HG03196 (cell line): ENCODE results near the gene ADIPOR2.
"Not testable (repeated sequence)": the region's sequence is repeated elsewhere in the genome, so short reads cannot be mapped to it uniquely, and the experiment has no call there.

ENCODE experiments used
- ATAC-seq: cut with Tn5 transposase; IDR thresholded peaks from one replicate; pipeline ENCODE4 v1.9.1; 2021; ENCODE audit not compliant: unreplicated experiment

ADIPOR2 gene

DNA sequence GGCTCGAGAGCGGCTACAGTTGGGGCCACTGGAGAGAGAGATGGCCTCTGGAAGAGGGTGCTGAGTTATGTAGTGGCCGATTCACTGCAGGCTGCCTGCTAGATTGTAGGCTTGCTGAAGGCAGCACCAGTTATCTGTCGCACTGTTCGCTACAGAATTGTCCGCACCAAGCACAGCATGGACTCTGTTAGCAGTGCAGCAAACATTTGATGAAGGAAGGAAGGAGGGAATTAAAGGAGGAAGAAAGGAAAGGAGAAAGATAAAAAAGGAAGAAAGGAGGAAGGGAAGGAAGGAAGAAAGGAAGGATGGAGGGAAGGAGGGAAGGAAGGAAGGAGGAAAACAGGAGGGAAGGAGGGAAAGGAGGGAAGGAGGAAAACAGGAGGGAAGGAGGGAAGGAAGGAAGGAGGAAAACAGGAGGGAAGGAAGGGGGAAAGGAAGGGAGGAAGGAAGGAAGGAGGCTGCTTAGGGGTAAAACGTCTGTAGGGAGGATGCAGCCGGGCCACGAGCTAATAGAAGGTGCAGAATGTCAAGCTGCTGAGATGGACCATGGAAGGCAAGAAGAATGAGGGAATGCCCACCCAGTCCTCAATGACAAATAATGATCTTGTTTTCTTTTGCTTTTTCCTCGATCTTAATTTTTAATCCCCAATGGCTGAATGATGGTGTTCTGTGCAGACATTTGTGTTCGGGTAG is 27.3 kb upstream of the ADIPOR2 start:
- no peak for ATAC-seq

DNA sequence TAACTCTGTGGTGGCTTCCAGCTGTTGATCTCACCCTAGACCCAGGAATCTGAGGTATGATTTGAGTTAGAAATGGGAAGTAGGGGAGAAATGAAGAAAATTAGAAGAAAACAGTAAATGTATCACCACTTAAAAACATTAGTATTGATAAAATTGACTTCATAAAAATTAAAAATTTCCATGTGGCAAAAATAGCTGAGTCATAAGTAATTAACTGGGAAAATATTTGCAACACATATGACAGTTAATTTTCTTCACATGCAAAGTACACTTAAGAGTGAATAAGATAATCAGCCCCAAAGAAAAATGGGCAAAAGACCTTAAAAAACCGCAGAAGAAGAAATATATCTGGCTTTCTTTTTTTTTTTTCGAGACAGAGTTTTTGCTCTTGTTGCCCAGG is 25.5 kb upstream of the ADIPOR2 start:
- no peak for ATAC-seq

DNA sequence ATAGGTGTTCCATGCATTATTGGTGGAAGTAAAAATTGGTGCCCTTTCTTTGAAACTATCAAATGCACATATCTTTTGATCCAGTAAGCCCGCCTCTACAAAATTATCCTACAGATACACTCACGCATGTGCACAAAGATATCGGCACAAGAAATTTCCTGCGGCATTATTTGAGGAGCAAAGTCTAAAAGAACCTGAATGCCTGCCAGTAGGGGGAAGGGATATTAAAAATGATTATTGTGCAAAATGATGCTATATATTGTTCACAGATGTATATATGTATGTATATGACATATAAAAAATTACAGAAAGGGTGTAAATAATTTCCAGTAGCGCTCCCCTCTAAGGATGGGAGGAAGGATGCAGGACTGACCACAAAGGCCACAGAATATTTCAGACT is 24.7 kb upstream of the ADIPOR2 start:
- no peak for ATAC-seq

DNA sequence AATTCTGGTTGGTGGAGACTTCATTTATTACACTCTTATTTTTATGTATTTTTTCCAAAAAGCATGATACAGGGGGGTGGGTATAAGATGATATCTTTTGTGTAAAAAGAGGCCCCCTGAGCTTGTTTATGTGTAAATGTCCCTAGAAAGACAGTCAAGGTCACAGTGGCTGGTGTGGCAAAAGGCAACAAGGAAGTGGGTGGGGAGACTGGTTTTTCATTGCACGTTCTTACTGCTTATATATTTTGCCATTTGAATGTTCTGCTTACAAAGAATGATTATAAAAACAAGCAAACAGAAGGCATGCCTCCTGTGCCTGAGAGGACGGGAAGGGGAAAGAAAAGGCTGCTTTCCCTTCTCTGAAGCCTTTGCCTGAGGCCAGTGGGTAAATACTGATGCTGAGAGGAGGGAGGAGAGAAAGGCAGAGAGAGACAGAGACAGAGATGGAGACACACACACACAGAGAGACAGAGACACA is 24.1 kb upstream of the ADIPOR2 start:
- ATAC-seq: no peak

DNA sequence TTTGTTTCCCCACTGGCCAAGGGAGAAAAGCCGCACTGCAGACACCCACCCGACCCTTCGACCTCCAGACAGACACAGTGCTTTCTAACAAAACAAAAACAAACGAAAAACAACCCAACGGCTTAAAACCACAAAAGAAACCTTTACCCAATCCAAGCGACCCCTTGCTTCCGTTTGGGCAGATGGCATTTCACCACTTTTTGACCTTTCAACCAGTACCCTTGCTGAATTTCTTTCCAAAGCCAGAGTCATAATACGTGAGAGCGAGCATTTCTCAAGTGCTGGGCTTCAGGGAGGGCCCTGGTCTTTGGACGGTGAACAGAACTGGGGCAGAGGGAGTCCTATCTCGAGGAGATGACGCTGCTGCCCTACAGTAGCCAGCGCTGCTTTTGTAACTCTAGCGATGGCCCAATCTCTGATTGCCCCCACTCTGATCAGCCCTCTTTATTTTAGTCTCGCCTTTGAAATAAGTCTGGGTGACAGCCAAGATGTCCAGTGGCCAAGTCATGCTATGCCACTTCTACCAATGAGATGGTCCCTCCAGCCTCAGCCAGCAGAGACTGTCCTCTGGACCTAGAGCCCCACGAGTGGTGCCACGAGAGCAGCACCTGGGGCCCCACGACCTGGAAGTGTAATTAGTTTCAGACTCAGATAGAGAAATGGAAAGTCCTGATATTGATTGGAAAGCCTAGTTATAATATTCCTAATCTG is 21.9 kb upstream of the ADIPOR2 start:
- ATAC-seq: no peak

DNA sequence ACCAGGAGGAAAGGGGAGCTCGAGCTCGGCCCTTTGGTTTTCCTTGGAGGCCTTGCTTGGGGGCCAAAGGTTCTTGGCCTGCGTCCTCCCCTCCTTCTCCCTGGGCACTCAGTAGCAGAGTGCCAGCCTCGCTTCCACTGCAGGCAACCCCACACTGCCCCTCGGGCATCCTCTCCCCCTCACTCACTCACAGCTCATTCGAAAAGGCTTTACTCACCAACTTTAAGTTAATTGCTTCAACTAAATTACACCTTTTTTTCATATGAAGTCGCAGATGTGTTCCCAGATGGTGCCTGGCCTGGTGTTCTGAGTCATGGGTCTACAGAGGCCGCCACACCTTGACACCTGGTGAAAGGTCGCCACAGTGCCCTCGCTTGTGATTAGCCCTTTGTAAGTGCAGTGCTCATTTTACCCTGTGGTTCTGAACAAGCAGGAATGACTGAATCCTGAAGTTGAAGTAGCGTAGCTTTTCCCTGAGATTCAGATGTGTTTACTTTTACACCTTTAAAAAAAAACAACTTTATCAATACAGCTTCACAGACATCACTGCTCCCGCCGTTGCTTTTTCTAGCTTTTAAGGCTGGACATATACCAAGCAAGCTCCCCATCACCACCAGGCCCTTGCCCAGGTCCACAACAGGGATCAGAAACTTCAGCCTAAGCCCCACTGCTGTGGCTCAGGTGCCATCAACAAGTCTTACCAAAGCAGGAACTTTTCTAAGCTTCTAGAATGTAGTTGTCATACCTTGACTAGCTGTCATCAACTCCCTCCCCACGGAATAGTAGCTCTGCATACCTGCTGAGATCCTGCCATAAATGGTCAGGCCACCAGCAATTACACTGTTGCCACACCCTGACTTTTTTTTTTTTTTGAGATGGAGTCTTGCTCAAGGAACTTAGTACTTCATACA is 20.3 kb upstream of the ADIPOR2 start:
- no peak for ATAC-seq

DNA sequence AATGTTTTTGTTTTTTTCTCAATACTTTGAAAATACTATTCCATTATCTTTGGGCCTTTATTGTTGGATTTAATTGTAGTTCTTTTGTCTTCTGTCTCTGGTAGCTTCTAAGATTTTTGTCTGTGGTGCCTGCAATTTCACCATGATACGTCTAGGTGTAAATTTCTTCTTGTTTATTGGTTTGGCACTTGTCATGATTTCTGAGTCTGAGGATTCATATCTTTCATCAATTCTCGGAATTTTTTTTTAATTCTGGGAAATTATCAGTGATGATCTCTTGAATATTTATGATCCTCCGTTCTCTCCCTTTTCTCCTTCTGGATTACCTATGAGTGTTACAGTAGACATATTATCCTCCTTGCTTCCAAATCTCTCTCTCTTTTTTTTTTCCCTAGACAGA is 14.8 kb upstream of the ADIPOR2 start:
- no peak for ATAC-seq

DNA sequence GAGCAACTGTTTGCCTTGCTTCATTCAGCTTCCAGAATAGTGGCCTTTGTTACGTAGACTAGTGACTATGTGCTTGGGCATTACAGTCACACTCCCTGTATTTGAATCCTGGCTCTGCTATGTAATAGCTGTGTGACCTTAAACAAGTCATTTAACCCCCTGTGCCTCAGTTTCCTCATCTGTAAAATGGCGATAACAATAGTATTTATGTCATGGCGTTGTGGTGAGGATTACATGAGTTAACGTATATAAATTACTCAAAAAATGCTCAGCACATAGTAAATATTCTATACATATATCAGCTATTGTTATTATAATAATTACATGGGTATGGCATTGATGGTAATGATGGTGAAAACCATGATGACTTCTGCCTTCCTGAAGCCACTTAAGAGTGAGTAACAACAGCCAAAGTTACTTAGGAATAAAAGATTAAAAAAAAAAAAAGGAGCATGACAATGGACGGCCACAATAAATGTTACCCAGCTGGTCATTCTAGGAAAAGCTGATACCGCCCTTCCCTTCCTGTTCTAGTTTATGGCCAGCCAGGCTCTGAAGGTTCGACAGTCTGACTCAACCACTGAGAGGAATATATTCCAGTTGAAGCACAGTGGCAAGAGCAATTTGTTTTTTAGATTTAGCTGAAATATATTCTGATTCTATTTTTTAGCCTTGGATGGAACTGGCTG is 9.9 kb upstream of the ADIPOR2 start:
- ATAC-seq: no peak

DNA sequence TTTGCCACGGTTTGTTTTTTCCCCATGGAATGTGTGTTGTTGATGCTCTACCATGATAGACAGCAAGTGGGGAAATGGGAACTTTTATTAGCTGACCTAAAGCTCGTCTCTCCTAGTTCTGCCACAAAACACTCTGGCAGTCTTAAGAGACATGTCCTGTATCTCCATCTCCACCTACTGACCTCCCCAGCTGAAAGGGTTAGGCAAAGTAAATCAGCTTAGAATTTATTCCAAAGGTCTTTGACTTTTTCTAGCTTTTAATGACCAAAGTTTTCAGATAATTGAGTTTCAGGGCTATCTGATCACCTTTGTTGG is 9.4 kb upstream of the ADIPOR2 start:
- ATAC-seq: no peak

DNA sequence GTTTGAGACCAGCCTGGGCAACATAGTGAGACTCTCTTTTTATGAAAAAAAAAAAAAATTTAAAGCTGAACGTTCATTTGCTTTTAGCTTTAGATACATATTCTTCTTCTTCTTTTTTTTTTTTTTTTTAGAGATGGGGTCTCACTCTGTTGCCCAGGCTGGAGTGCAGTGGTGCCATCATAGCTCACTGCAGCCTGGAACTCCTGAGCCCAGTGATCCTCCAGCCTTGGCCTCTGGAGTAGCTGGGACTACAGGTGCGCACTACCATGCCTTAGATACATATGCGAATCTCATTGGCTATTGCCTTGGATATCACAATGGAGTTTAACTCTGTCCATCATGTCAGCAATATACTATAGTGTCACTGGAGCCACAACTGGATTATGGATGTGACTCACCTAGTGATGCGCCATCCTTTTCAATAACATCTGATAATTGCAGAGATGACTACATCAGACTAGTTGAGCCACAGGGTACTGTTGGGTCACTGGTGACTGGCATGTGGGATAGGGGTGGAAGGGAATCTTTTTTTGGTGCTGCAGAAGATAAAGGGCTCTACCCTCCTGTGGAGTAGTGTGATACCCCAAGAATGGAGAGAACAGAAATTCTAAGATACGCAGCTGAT is 2.7 kb upstream of the ADIPOR2 start:
- ATAC-seq: no peak

DNA sequence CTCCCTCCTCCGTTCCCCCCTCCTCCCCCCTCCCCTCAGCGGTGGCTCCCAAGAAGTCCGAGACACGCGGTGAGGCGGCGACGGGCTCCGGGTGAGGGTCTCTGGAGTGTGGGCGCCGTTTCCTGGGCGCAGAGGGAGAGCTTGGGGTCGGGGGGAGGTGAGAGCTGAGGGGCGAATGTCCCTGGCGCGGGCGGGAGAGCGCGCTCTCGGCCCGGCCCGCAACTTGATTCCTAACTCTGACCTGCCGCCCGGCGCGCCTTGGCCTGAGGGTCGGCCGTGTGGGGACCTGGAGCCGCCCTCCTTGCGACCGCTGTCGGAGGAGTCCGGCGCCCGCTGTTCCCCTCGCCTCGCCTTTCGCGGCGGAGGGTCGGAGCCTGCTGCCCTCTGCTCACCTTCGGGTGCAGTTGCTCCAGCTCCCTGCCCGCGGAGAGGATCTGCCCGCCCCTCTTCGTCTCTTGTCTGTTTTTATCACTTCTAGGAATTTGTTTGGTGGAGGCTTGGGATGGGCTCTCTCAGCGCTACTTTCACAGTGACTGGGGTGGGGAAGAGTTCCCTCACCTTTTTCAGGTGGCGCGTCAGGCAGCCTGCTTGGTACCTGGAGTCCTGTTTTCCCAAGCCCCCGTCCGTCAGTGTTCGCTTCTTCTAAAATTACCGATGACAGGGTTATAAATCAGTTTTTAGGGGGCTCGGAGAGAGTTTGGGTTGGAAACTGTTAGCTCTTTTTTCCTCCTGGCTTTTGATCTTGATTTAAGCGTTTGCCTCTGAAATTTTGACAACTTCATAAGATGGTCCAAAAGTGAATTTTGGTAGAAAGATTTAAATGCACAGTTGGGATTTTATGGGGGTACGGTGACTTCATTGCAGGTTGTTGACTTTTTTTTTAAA is 495 bp downstream of the ADIPOR2 start:
- peak; percentile 41 for ATAC-seq

DNA sequence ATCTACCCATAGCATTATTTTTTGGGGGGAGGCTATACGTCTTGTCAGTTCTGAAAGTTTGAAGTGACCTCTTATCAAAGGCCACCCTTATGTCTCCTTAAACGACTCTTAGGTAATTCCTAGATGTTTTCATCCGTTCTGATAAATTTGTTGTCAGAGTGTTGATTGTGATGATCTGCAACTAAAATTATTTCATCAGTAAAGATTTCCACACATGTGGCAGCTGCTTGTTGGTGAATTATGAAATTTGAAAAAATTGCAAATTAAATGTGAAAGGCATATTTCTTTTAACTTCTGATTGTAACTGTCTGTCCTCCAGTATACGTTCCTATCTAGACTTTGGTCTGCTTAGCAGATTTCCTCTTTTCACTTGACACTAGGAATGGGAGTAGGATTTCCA is 1.4 kb downstream of the ADIPOR2 start:
- ATAC-seq: no peak

DNA sequence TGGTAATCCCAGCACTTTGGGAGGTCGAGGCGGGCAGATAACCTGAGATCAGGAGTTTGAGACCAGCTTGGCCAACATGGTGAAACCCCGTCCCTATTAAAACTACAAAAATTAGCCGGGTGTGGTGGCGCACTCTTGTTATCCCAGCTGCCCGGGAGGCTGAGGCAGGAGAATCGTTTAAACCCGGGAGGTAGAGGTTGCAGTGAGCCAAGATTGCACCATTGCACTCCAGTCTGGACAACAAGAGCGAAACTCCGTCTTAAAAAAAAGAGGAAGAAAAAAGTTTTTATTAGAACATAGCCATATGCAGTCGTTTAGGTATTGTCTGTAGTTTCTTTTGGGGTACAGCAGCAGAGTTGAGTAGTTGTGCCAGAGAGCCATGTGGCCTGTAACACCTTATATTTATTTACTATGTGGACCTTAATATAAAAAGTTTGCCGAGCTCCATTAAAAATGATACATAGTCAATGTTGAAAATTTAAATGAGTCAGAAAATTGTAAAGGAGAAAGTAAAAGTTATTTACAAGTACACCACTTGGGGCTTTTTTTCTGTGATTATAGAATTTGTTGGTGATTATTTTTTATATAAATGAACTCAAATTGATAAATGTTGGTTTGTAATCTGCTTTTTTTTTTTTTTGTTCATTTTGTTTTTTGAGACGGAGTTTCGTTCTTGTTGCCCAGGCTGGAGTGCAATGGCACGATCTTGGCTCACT is 2.2 kb downstream of the ADIPOR2 start:
- ATAC-seq: no peak

DNA sequence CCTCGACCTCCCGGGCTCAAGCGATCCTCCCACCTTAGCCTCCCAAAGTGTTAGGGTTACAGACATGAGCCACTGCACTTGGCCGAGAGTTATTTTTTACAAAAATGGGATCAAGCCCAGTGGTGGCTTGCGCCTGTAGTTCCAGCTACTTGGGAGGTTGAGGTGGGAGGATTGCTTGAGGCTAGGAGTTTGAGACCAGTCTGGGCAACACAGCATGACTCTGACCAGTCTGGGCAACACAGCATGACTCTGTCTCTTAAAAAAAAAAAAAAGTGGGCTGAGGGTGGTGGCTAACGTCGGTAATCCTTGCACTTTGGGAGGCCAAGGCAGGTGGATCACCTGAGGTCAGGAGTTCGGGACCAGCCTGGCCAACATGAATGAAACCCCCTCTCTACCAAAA is 4.2 kb downstream of the ADIPOR2 start:
- ATAC-seq: not testable (repeated sequence)

DNA sequence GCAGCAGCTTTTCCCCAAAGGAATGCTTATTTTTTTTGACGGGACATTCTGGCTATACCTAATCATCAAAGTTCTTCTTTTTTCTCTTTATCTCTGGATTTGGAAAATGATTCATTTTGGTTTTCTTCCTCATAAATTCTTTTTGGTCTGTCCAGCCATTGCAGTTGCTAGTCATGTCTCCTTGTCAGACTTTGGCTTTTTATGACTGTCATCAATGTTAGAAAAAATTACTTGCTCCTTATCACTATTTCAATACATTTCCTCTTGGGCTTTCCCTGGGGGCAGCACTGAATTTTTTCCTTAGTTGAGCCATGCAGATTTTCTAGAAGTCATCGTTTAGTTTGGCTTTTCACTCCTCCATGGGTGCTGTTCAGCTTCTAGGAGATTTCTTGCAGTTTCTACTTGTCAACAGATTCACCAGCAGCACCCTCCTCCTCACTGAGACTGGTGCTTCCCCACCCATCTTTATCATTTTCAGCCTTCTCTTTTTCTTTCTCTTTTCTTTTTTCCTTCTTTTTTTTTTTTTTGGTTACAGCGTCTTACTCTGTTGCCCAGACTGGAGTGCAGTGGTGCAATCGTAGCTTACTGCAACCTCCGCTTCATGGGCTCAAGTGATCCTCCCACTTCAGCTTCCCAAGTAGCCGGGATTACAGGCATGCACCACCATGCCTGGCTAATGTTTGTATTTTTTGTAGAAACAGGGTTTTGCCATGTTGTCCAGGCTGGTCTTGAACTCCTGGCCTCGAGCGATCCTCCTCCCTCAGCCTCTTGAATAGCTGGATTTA is 5.2 kb downstream of the ADIPOR2 start:
- no peak for ATAC-seq

DNA sequence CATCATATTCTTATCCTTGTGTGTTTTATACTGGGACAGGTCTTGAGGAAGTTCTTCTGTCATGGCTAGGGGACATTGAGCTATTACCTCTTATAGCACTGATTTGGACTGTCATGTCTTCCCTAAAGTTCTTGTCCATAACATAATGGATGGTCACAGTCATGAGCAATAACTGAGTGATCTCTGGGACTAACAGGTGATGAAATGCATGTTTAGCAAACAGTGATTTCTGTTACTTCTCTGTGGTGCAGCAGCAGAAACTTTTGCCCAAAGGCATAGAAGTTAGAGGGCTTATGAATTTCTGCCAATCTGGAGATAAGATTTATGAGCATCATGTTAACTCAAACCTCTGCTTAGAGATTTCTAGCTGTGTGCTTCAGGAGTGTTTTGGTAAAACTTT is 5.9 kb downstream of the ADIPOR2 start:
- no peak for ATAC-seq

DNA sequence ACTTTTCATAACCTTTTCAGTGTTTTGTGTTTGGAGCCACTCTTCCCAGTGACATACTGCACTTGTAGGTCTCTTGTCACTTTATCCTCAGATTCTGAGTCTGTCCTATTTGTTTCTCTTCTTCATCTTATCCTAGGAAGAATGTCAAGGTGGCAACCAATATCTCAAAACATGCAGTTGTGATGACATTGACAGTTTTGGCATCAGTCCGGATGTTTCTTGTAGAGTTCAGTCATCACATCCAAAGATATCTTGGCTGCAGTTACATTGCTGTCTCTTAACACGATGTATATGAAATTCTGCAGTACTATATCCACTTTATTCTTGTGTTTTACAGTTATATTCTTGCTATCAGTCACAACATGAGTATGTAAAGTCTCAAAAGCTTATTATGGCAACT is 6.4 kb downstream of the ADIPOR2 start:
- ATAC-seq: no peak

DNA sequence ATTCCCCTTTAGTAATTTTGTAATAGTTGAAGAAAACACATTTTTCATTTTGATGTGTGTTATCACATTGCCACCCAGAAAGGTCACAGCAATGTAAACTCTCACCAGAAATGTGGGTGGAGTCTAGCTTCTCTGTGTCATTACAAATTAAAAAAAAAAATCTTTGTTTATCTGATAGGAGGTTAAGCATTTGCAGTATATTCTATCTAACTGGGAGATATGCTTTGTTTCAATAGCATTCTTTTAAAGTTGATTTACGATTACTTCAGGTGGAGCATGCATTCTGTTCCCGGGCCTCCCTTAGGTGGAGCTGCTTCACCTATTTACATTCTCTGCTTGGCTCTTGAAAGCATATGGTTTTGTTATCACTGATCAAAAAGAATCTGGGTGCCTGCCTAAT is 7.8 kb downstream of the ADIPOR2 start:
- ATAC-seq: no peak
